ENCODE data around the gene SLC35A3.
"Not testable (repeated sequence)": the region's sequence is repeated elsewhere in the genome, so short reads cannot be mapped to it uniquely, and the experiment has no call there.

Gene SLC35A3

GRCh38 chr1:99975529-99975928 is 5.7 kb downstream of the SLC35A3 start:
- DNase-seq (ENCODE audit: low read depth): no peak

- DNase-seq (ENCODE audit: low read depth): not testable (repeated sequence)
Observed at GRCh38 chr1:99977326-99977725, 7.5 kb downstream of the SLC35A3 start.

- DNase-seq (ENCODE audit: low read depth): no peak
Observed at GRCh38 chr1:99978218-99978617, 8.4 kb downstream of the SLC35A3 start.

GRCh38 chr1:99979091-99979490 is 9.3 kb downstream of the SLC35A3 start:
- no peak for DNase-seq (ENCODE audit: low read depth)

GRCh38 chr1:99980928-99981327 is 11.1 kb downstream of the SLC35A3 start:
- DNase-seq (ENCODE audit: low read depth): no peak

- DNase-seq (ENCODE audit: low read depth): no peak
Observed at GRCh38 chr1:99986656-99987225, 16.9 kb downstream of the SLC35A3 start.

- DNase-seq (ENCODE audit: low read depth): no peak
Observed at GRCh38 chr1:99988210-99988765, 18.5 kb downstream of the SLC35A3 start.

- no peak for DNase-seq (ENCODE audit: low read depth)
Observed at GRCh38 chr1:99992044-99992722, 22.4 kb downstream of the SLC35A3 start.

- no peak for DNase-seq (ENCODE audit: low read depth)
Observed at GRCh38 chr1:99992760-99993467, 23.1 kb downstream of the SLC35A3 start.

- DNase-seq (ENCODE audit: low read depth): no peak
Observed at GRCh38 chr1:99993468-99993845, 23.7 kb downstream of the SLC35A3 start.

GRCh38 chr1:99994496-99994895 is 24.7 kb downstream of the SLC35A3 start:
- no peak for DNase-seq (ENCODE audit: low read depth)

- no peak for DNase-seq (ENCODE audit: low read depth)
Observed at GRCh38 chr1:99996951-99997350, 27.2 kb downstream of the SLC35A3 start.

- no peak for DNase-seq (ENCODE audit: low read depth)
Observed at GRCh38 chr1:100001462-100001861, 31.7 kb downstream of the SLC35A3 start.

- DNase-seq (ENCODE audit: low read depth): no peak
Observed at GRCh38 chr1:100005424-100005823, 35.6 kb downstream of the SLC35A3 start.

GRCh38 chr1:100006688-100007087 is 36.9 kb downstream of the SLC35A3 start:
- DNase-seq (ENCODE audit: low read depth): no peak

- DNase-seq (ENCODE audit: low read depth): no peak
Observed at GRCh38 chr1:100009458-100009857, 39.7 kb downstream of the SLC35A3 start.

- no peak for DNase-seq (ENCODE audit: low read depth)
Observed at GRCh38 chr1:100010804-100011203, 41.0 kb downstream of the SLC35A3 start.

- DNase-seq (ENCODE audit: low read depth): no peak
Observed at GRCh38 chr1:100019220-100019619, 49.4 kb downstream of the SLC35A3 start.

- DNase-seq (ENCODE audit: low read depth): no peak
Observed at GRCh38 chr1:100023482-100023881, 53.7 kb downstream of the SLC35A3 start.

GRCh38 chr1:100027212-100027611 is 57.4 kb downstream of the SLC35A3 start:
- DNase-seq (ENCODE audit: low read depth): no peak

- DNase-seq (ENCODE audit: low read depth): no peak
Observed at GRCh38 chr1:100028765-100029164, 59.0 kb downstream of the SLC35A3 start.

- DNase-seq (ENCODE audit: low read depth): no peak
Observed at GRCh38 chr1:100034470-100034869, 64.7 kb downstream of the SLC35A3 start.

GRCh38 chr1:100035214-100035613 is 65.4 kb downstream of the SLC35A3 start:
- DNase-seq (ENCODE audit: low read depth): no peak
